DOHH2 (cell line): Measurements from ENCODE around the gene SLC9A6.

Source experiments
- EZH2phosphoT487 ChIP-seq: fragments of 200-600 bp; sonication (generic); IDR thresholded peaks from 2 replicates; pipeline ENCODE4 v1.6.1; 2017; ENCODE audit warnings: borderline replicate concordance, mild to moderate bottlenecking, antibody characterized with exemption, low read length, moderate library complexity, mixed read lengths
- TF ChIP-seq, protein P1 (sequence below): fragments of 200-600 bp; sonication (generic); IDR thresholded peaks from one replicate; pipeline ENCODE4 v1.5.1; 2014; ENCODE audit warnings: antibody characterized with exemption, mild to moderate bottlenecking, low read depth, low read length; ENCODE audit not compliant: poor library complexity, severe bottlenecking

DNA sequence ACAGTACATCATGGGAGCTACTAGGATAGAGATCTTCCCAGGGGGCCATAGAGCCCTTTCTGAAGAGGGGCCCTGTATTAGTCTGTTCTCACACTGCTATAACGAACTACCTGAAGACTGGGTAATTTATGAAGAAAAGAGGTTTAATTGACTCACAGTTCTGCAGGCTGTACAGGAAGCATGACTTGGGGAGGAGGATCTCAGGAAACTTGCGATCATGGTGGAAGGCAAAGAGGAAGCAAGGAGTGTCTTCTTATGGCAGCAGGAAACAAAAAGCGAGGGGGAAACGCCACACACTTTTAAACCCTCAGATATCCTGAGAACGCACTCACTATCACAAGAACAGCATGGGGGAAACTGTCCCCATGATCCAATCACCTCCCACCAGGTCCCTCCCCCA is 4.2 kb upstream of the SLC9A6 start:
- TF ChIP-seq, protein P1, sequence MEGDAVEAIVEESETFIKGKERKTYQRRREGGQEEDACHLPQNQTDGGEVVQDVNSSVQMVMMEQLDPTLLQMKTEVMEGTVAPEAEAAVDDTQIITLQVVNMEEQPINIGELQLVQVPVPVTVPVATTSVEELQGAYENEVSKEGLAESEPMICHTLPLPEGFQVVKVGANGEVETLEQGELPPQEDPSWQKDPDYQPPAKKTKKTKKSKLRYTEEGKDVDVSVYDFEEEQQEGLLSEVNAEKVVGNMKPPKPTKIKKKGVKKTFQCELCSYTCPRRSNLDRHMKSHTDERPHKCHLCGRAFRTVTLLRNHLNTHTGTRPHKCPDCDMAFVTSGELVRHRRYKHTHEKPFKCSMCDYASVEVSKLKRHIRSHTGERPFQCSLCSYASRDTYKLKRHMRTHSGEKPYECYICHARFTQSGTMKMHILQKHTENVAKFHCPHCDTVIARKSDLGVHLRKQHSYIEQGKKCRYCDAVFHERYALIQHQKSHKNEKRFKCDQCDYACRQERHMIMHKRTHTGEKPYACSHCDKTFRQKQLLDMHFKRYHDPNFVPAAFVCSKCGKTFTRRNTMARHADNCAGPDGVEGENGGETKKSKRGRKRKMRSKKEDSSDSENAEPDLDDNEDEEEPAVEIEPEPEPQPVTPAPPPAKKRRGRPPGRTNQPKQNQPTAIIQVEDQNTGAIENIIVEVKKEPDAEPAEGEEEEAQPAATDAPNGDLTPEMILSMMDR: no peak
- TF ChIP-seq EZH2phosphoT487: no peak
